Measurements from ENCODE around the gene RILPL1.
"Not testable (repeated sequence)": the region's sequence is repeated elsewhere in the genome, so short reads cannot be mapped to it uniquely, and the experiment has no call there.

RILPL1 gene

DNA sequence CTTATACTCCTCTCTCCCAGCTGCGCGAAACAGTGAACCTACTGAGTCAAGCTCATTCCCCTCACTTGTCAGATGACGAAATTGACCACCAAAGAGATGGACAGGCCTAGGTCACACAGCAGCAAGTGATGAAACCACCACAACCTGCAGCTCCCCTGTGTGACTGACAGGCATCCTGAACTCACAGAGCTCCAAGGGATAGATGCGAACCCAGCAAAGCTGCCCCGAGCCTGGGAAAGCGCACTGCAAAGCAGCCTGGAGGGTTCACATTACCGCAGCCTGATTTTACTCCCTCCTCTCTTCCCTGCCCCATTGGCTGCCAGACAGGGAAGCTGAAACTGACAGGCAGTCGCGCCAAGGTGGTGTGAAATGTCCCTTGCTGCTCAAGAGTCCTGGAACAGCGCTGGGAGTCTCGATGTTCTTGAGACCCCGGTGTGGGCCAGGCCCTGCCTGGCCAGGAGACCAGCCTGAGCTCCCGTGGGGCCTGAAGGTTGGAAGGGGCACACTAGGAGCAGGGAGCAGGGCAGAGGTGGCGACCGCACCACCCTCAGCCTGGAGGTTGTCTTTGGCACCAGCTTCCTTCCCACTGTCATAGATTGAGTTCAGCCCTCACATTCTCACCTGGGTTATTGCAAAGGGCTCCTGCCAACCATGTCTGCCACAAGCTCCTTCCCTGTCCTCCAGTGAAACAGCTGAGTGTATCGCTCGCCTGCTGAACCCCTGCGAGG lies 39.2 kb downstream of the RILPL1 start:
- Histone ChIP-seq H3K4me1 (ENCODE audit: insufficient read depth, low read length) (no peaks in the 10 kb centered on the region; the same call in 1 of the 2 replicates), H3K36me3 (ENCODE audit: insufficient read depth, low read length) (no peaks in the 10 kb centered on the region; the same call in none of the 2 replicates), H3K9ac (ENCODE audit: low read depth, low read length) (no peak overlapping the region), H3K9me3 (ENCODE audit: control insufficient read depth, insufficient read depth, low read length) (no peaks in the 10 kb centered on the region)

DNA sequence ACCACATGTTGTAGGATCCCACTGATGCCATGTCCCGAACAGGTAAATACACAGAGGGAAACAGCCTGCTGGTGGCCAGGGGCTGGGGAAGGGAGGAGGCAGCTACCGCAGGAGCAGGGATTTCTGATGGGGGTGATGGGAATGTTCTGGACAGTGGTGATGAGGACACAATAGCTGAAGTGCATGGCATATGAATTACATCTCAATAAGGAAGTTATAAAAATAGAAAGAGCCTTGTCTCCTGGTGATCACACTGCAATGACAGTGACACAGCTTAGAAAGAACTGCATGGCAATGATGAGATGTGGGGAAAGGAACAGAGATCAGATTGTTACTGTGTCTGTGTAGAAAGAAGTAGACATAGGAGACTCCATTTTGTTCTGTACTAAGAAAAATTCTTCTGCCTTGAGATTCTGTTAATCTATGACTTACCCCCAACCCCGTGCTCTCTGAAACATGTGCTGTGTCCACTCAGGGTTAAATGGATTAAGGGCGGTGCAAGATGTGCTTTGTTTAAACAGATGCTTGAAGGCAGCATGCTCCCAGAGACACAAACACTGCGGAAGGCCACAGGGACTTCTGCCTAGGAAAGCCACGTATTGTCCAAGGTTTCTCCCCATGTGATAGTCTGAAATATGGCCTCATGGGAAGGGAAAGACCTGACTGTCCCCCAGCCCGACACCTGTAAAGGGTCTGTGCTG lies 41.0 kb downstream of the RILPL1 start:
- H3K36me3 ChIP-seq (ENCODE audit: insufficient read depth, low read length); H3K9me3 ChIP-seq (ENCODE audit: control insufficient read depth, insufficient read depth, low read length); H3K4me1 ChIP-seq (ENCODE audit: insufficient read depth, low read length); H3K9ac ChIP-seq (ENCODE audit: low read depth, low read length): not testable (repeated sequence)

DNA sequence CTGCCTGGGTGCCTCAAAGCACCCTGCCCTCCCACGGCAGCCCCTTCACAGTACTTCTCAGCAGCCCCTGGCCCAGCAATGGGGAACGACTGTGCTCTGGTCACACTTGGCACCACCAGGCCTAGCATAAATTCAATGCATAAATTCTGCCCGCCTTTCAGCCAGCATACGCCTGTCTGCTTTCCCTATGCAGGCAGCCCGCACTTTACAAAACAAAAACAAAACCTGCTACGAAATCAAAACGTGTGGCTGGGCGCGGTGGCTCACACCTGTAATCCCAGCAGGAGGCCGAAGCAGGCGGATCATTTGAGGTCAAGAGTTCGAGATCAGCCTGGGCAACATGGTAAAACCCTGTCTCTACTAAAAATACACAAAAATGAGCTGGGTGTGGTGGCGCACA lies 42.0 kb downstream of the RILPL1 start:
- H3K9ac ChIP-seq (ENCODE audit: low read depth, low read length) = no peak overlapping the region
- H3K9me3 ChIP-seq (ENCODE audit: control insufficient read depth, insufficient read depth, low read length) = no peaks in the 10 kb centered on the region
- H3K4me1 ChIP-seq (ENCODE audit: insufficient read depth, low read length) = no peaks in the 10 kb centered on the region; the same call in 1 of the 2 replicates
- no peaks in the 10 kb centered on the region; the same call in 1 of the 2 replicates for H3K36me3 ChIP-seq (ENCODE audit: insufficient read depth, low read length)

DNA sequence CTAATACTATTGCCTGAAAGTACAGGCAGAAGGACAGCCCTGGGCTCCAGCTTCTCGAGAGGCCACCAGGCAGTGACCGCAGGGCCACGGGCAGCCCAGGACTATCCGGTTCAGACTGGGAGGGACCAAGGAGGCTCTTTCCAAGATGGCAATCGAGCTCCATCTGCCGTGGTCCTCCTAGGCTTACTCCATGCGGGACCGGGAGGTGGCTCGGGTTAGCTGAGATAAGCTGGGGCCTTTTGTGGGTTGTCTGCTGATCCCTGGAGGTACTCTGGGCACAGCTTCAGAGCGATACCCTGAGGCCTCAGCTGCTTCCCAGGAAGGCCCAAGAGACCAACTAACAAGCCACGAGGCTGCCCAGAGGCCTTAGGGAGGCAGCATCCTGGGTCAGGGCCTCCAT lies 42.5 kb downstream of the RILPL1 start:
- H3K4me1 ChIP-seq (ENCODE audit: insufficient read depth, low read length) = no peaks in the 10 kb centered on the region; the same call in 1 of the 2 replicates
- no peaks in the 10 kb centered on the region; the same call in 1 of the 2 replicates for H3K36me3 ChIP-seq (ENCODE audit: insufficient read depth, low read length)

DNA sequence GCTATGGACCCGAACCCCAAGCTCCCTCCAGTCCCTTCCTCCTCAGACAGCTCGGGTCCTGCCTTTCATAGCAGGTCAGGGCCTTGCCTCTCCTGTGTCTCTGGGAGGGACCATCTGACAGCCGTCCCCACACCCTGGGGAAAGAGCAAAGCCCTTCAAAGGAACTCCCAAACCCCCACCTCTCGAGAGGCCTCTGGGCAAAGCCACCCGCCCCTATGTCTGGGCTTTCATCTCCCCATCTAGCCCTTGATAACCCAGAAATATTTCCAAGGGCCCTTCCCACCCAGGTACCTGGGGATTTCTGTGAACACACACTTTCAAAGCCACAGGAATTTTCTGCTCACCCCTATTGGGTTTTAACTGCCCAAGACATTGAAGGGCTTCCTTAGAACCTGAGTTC lies 43.4 kb downstream of the RILPL1 start:
- no peak overlapping the region for H3K9ac ChIP-seq (ENCODE audit: low read depth, low read length)
- H3K9me3 ChIP-seq (ENCODE audit: control insufficient read depth, insufficient read depth, low read length) = no peaks in the 10 kb centered on the region
- no peaks in the 10 kb centered on the region; the same call in 1 of the 2 replicates for H3K36me3 ChIP-seq (ENCODE audit: insufficient read depth, low read length)
- H3K4me1 ChIP-seq (ENCODE audit: insufficient read depth, low read length) = no peaks in the 10 kb centered on the region; the same call in 1 of the 2 replicates

More for the DNA sequence above, 42.5 kb downstream of the RILPL1 start:
- H3K9ac ChIP-seq (ENCODE audit: low read depth, low read length) = no peak overlapping the region
- H3K9me3 ChIP-seq (ENCODE audit: control insufficient read depth, insufficient read depth, low read length) = no peaks in the 10 kb centered on the region

- no peaks in the 10 kb centered on the region for H3K36me3 ChIP-seq (ENCODE audit: insufficient read depth, low read length)
- H3K9ac ChIP-seq (ENCODE audit: low read depth, low read length) = no peak overlapping the region
- no peaks in the 10 kb centered on the region; the same call in 1 of the 2 replicates for H3K4me1 ChIP-seq (ENCODE audit: insufficient read depth, low read length)
- no peaks in the 10 kb centered on the region for H3K9me3 ChIP-seq (ENCODE audit: control insufficient read depth, insufficient read depth, low read length)
Measured at GRCh38 chr12:123489580-123489979, 43.9 kb downstream of the RILPL1 start.

DNA sequence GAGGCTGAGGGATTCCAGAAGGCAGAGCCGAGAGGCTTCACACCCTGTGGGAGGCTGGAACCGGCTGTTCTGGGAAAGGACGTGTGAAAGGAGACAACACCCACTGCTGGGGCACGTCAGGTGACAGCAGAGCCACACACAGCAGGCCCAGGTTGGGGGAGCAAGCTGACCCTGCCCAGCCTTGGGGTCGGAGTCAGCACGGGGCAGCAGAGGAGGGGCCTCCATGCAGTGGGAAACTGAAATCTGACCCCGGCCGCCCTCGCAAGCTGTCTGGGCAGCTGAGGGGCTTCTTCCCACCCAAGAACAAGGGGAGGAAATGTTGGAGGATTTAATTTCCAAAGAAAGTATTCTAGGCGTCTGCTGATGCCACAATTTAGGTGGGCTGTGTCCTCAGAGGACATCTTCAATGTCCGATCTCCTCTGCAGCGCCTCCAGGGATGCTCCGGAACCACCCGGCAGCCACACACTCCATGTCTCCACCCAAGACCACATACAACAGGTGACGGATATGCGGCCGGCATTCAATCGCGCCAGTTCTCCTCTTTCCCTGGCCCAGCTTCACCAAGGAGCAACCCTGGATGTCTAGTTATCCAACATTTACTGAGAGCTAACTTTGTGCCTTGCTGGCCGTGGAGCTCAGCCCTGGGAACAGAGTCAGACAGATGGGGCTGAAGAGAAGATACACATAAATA lies 44.8 kb downstream of the RILPL1 start:
- H3K36me3 ChIP-seq (ENCODE audit: insufficient read depth, low read length) = no peaks in the 10 kb centered on the region
- H3K4me1 ChIP-seq (ENCODE audit: insufficient read depth, low read length) = no peaks in the 10 kb centered on the region; the same call in 1 of the 2 replicates
- H3K9ac ChIP-seq (ENCODE audit: low read depth, low read length) = no peak overlapping the region
- no peaks in the 10 kb centered on the region for H3K9me3 ChIP-seq (ENCODE audit: control insufficient read depth, insufficient read depth, low read length)

GRCh38 chr12:123487428-123487827 lies 46.1 kb downstream of the RILPL1 start:
- Histone ChIP-seq H3K9me3 (ENCODE audit: control insufficient read depth, insufficient read depth, low read length) (no peaks in the 10 kb centered on the region), H3K36me3 (ENCODE audit: insufficient read depth, low read length) (no peaks in the 10 kb centered on the region), H3K4me1 (ENCODE audit: insufficient read depth, low read length) (no peaks in the 10 kb centered on the region; the same call in 1 of the 2 replicates), H3K9ac (ENCODE audit: low read depth, low read length) (no peak overlapping the region)

GRCh38 chr12:123485756-123486155 lies 47.8 kb downstream of the RILPL1 start:
- no peak overlapping the region for H3K9ac ChIP-seq (ENCODE audit: low read depth, low read length)
- H3K4me1 ChIP-seq (ENCODE audit: insufficient read depth, low read length) = no peaks in the 10 kb centered on the region; the same call in 1 of the 2 replicates
- no peaks in the 10 kb centered on the region for H3K36me3 ChIP-seq (ENCODE audit: insufficient read depth, low read length)
- H3K9me3 ChIP-seq (ENCODE audit: control insufficient read depth, insufficient read depth, low read length) = no peaks in the 10 kb centered on the region

DNA sequence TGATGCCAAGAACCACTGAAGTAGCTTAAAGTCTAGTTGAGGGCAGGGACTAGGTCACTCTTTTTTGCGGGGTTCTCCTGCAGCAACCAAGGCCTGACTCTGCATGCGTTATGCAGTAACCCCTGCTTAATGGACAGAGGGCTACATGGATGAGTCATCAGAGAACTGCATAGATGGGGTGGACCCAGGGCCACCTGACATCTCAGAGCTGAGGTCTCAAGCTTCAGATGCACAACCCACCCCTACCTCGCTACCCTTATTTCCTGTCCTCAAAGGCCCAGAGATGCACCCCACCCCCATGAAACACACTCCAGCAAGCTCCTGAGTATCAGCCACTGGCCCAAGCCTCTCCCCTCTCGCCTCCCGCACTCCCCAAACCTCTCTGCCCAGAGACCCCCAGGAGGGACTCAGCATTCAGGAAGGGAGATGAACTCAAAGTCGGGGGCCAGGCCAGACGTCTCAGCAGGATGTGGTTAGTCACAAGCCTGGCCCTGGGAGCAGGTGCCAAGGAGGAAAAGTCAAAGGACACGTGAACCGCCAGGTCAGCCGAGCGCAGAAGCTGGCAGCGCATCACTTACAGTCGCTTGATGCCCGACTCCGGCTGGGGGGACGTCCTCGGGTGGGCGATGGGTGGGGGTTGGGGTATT lies 49.8 kb downstream of the RILPL1 start:
- Histone ChIP-seq H3K9ac (ENCODE audit: low read depth, low read length) (no peak overlapping the region), H3K4me1 (ENCODE audit: insufficient read depth, low read length) (no peaks in the 10 kb centered on the region; the same call in 1 of the 2 replicates), H3K9me3 (ENCODE audit: control insufficient read depth, insufficient read depth, low read length) (no peaks in the 10 kb centered on the region), H3K36me3 (ENCODE audit: insufficient read depth, low read length) (no peaks in the 10 kb centered on the region)

DNA sequence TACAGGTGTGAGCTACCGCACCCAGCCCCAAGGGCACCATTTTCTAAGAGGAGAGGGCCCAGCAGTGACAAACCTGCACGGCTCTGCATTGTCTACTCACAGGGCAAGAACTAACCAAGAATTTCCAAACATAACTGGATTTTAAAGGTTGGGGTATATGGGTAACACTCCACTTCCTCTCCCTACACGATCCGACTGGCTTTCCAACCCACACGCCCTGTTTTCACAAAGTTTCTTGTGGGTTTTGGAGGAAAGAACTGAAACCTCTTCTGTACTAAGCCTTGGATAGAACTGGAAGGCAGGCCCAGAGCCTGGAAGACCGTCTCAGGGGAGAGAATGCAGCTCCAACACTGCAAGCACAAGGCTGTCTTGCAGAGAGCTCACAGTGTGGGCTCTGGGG lies 50.6 kb downstream of the RILPL1 start:
- Histone ChIP-seq H3K9me3 (ENCODE audit: control insufficient read depth, insufficient read depth, low read length) (no peaks in the 10 kb centered on the region), H3K36me3 (ENCODE audit: insufficient read depth, low read length) (no peaks in the 10 kb centered on the region), H3K9ac (ENCODE audit: low read depth, low read length) (no peak overlapping the region), H3K4me1 (ENCODE audit: insufficient read depth, low read length) (no peaks in the 10 kb centered on the region; the same call in 1 of the 2 replicates)

GRCh38 chr12:123481251-123481650 lies 52.3 kb downstream of the RILPL1 start:
- H3K36me3 ChIP-seq (ENCODE audit: insufficient read depth, low read length); H3K4me1 ChIP-seq (ENCODE audit: insufficient read depth, low read length); H3K9ac ChIP-seq (ENCODE audit: low read depth, low read length); H3K9me3 ChIP-seq (ENCODE audit: control insufficient read depth, insufficient read depth, low read length): not testable (repeated sequence)

GRCh38 chr12:123479442-123480180 lies 53.9 kb downstream of the RILPL1 start:
- H3K36me3 ChIP-seq (ENCODE audit: insufficient read depth, low read length) = no peaks in the 10 kb centered on the region

More at GRCh38 chr12:123479442-123480180, 53.9 kb downstream of the RILPL1 start:
- no peaks in the 10 kb centered on the region for H3K9me3 ChIP-seq (ENCODE audit: control insufficient read depth, insufficient read depth, low read length)
- no peak overlapping the region for H3K9ac ChIP-seq (ENCODE audit: low read depth, low read length)
- H3K4me1 ChIP-seq (ENCODE audit: insufficient read depth, low read length) = no peaks in the 10 kb centered on the region; the same call in 1 of the 2 replicates
